PC-3 (cell line): Measurements from ENCODE around the gene LIN9.

Experiments used
- CTCF ChIP-seq: fragments of 300-600 bp; sonication (generic); conservative IDR thresholded peaks from 2 replicates; pipeline ENCODE4 v1.5.1; 2017; ENCODE audit warnings: antibody characterized with exemption, low read depth, mild to moderate bottlenecking, low read length
- EZH2 ChIP-seq: fragments of 300-600 bp; sonication (generic); IDR thresholded peaks from one replicate; pipeline ENCODE4 v1.6.1; 2017; ENCODE audit warnings: antibody characterized with exemption, mild to moderate bottlenecking, low read length; ENCODE audit not compliant: unreplicated experiment

GRCh38 chr1:226332947-226333346, 24.0 kb upstream of the LIN9 start:
- no peak for TF ChIP-seq CTCF
- TF ChIP-seq EZH2: no peak
